Upper lobe of left lung (tissue), 6 donors: ENCODE data around the gene CLMP. TPM values are rescaled to one million over a fixed set of nuclear protein-coding genes. Genes with fewer than 3 reads are reported as not detected.

Experiments
- ATAC-seq, 2 donors: fragments of 200-7000 bp; cut with Tn5 transposase; one replicate each; pipeline ENCODE4 v1.9.1; 2022; ENCODE audit warnings: mild to moderate bottlenecking in 2 of 2, moderate library complexity in 2 of 2; ENCODE audit not compliant: low FRiP score in 2 of 2
- DNase-seq, 2 donors: peaks; one replicate each; pipeline ENCODE4 v3.0.0-alpha.2; 2019 to 2020
- H3K27ac ChIP-seq, 4 donors: fragments of 200-600 bp; sonication (generic); one replicate each; pipeline ENCODE4 v1.5.1; 2016 to 2019
- H3K27me3 ChIP-seq, 4 donors: fragments of 200-600 bp; sonication (generic); one replicate each; pipeline ENCODE4 v1.5.1; 2017 to 2019
- H3K36me3 ChIP-seq, 4 donors: fragments of 200-600 bp; sonication (generic); one replicate each; pipeline ENCODE4 v1.5.1; 2016 to 2019
- H3K4me1 ChIP-seq, 4 donors: fragments of 200-600 bp; sonication (generic); one replicate each; pipeline ENCODE4 v1.5.1; 2018 to 2019
- H3K4me3 ChIP-seq, 4 donors: fragments of 200-600 bp; sonication (generic); one replicate each; pipeline ENCODE4 v1.5.1; 2017 to 2019; ENCODE audit warnings: mild to moderate bottlenecking in 2 of 4, moderate library complexity in 1 of 4
- H3K9me3 ChIP-seq, 4 donors: fragments of 200-600 bp; sonication (generic); one replicate each; pipeline ENCODE4 v1.5.1; 2018 to 2019
- EP300 ChIP-seq, 4 donors: sonication (generic); formaldehyde crosslinking; IDR thresholded peaks; one replicate each; pipeline ENCODE4 v1.5.1; 2017; ENCODE audit warnings: antibody characterized with exemption in 4 of 4, control low read depth in 2 of 4
- POLR2A ChIP-seq, 4 donors: fragments of 450-650 bp; IDR thresholded peaks; one replicate each; pipeline ENCODE4 v1.5.1; 2016 to 2017; ENCODE audit warnings: antibody characterized with exemption in 4 of 4, mild to moderate bottlenecking in 2 of 4
- POLR2AphosphoS5 ChIP-seq, 2 donors: sonication (generic); formaldehyde crosslinking; IDR thresholded peaks; one replicate each; pipeline ENCODE4 v1.5.1; 2017; ENCODE audit warnings: antibody characterized with exemption in 2 of 2
- WGBS, 2 donors: methylation state at CpG; one replicate each; pipeline ENCODE4 v1.1.5; 2017 to 2018; 5-methylcytosine and 5-hydroxymethylcytosine counted together
- total RNA-seq, 6 donors: library from RNA; depleted of rRNA in 4 of 6; stranded (reverse); fragments of >200 nt in 4 of 6; gene quantifications; one replicate each; pipeline versions ENCODE4 v1.1.0 to v1.2.1, GENCODE V29; 2016 to 2021
- TF ChIP-seq, protein P1 (sequence below), 6 experiments: fragments of 450-650 bp in 4 of 6; fragments of 200-600 bp in 2 of 6; sonication (generic) in 2 of 6; IDR thresholded peaks; one replicate each; pipeline ENCODE4 v1.5.1; 2016 to 2019; ENCODE audit warnings: antibody characterized with exemption in 6 of 6
- donor health status: DM: no; HTN: no; CAD: no; lungs with moderate emphysema.
- donor health status: DM: no; HTN: yes; CAD: no; lungs with severe emphysema.

The CLMP gene
- total RNA-seq, 6 donors from 2014 or later, result 6.0 to 23.4 (median 15.3) TPM

DNA sequence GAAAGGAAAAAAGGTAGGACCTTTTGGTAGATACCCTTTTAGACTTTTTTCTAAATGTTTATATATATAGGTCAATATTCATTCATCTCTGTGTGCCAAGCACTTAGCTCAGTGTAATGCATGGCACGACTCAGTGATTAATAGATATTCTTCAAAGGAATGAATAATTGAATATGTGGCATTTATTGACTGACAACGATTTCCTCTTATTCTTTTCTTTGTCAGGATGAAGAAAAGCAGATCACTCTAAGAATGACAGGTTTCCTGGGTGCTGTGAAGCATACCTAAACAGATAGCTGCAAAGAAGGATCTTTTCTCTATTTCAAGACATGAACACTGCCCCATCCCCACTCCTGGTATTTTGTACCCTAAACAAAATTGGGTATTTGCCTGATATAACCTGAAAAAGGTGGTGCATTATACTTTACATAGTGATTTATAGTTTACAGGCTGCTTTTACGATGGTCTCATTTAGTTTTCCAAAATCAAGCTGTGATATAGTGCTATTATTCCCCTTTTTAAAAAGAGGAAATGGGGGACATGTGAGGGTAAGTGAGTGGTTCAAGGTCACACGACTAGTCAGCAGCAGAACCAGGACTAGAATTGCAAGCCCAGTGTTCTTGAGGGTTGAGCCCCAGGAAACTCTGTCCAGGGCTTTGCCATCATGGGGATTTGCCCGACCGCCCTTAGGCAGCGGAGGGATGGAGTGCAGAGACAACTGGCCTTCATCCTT is 32.9 kb upstream of the CLMP start:
- H3K36me3 ChIP-seq, result no peaks in the 10 kb centered on the region
- no peaks in the 10 kb centered on the region for H3K4me1 ChIP-seq
- WGBS, 2 donors, result 75 to 76% methylated on average over 6 to 7 of the region's 7 CpGs
- DNase-seq (no peak), ATAC-seq (peak in 1 of 2 donors; percentile 19)
- no peaks in the 10 kb centered on the region for H3K9me3 ChIP-seq
- no peak overlapping the region for H3K4me3 ChIP-seq
- TF ChIP-seq POLR2AphosphoS5 (IDR thresholded peaks at IDR 0.05) (no peak), EP300 (IDR thresholded peaks at IDR 0.05) (no peak), POLR2A (IDR thresholded peaks at IDR 0.05) (no peak)
- TF ChIP-seq, protein P1, sequence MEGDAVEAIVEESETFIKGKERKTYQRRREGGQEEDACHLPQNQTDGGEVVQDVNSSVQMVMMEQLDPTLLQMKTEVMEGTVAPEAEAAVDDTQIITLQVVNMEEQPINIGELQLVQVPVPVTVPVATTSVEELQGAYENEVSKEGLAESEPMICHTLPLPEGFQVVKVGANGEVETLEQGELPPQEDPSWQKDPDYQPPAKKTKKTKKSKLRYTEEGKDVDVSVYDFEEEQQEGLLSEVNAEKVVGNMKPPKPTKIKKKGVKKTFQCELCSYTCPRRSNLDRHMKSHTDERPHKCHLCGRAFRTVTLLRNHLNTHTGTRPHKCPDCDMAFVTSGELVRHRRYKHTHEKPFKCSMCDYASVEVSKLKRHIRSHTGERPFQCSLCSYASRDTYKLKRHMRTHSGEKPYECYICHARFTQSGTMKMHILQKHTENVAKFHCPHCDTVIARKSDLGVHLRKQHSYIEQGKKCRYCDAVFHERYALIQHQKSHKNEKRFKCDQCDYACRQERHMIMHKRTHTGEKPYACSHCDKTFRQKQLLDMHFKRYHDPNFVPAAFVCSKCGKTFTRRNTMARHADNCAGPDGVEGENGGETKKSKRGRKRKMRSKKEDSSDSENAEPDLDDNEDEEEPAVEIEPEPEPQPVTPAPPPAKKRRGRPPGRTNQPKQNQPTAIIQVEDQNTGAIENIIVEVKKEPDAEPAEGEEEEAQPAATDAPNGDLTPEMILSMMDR (IDR thresholded peaks at IDR 0.05), result no peak
- no peak overlapping the region for H3K27ac ChIP-seq
- no peaks in the 10 kb centered on the region for H3K27me3 ChIP-seq

DNA sequence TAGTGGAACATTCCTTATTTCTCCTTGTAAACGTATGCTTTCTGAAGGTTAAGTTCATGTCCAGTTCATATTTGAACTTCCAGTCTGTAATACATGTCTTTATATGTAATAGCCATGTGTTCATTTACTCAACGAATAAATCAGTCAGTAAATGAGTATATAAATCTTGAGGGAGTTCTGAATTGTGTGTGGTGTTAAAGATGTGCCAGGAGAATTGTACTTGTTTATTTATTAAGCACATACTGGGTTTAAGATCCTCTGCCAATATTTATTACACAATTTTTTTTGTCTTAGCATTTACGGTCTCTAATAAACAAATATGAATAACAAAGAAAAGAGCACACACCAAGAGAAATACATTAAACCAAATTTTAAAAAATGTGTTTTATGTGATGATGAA is 26.5 kb upstream of the CLMP start:
- DNase-seq (no peak), ATAC-seq (no peak)
- peaks cover 0 to 7% (median 0%) of the 10 kb centered on the region in 4 donors for H3K9me3 ChIP-seq
- H3K4me1 ChIP-seq, result no peaks in the 10 kb centered on the region
- no peaks in the 10 kb centered on the region for H3K36me3 ChIP-seq
- WGBS, 2 donors, result 66 to 68% methylated on average over 3 of the region's 3 CpGs
- H3K27me3 ChIP-seq, result no peaks in the 10 kb centered on the region
- TF ChIP-seq POLR2AphosphoS5 (IDR thresholded peaks at IDR 0.05) (no peak), POLR2A (IDR thresholded peaks at IDR 0.05) (no peak), EP300 (IDR thresholded peaks at IDR 0.05) (no peak)
- TF ChIP-seq, protein P1 (IDR thresholded peaks at IDR 0.05), result no peak
- H3K27ac ChIP-seq, result peak overlapping the region in 1 of 4 donors; percentile 58
- H3K4me3 ChIP-seq, result no peak overlapping the region

DNA sequence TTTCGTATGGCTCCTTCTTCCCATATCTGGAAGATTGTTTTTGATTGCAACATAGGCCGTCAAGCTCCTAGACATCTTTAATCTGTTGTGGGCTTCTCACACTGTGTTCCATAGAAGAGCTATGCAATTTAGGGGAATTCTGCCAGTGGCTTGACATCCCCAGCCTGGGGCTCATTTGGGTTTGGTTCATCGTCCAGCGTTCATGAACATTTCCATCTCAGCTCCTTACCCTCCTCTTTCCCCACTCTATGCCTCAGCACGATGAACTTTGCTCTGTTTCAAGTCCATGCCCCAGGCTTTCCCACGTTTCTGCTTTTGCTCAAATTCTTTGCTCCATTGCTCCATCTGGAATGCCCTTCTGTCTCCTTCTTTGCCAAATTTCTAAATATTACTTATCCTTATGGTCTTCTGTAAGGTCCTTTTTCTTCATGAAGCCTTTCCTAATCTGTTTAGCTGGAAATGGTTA is 26.1 kb upstream of the CLMP start:
- no peak overlapping the region for H3K27ac ChIP-seq
- no peaks in the 10 kb centered on the region for H3K36me3 ChIP-seq
- DNase-seq, result no peak
- peak; percentile 14 to 71 for ATAC-seq
- H3K4me1 ChIP-seq, result no peaks in the 10 kb centered on the region
- H3K27me3 ChIP-seq, result no peaks in the 10 kb centered on the region
- H3K4me3 ChIP-seq, result no peak overlapping the region
- TF ChIP-seq, protein P1 (IDR thresholded peaks at IDR 0.05), result no peak
- TF ChIP-seq POLR2AphosphoS5 (IDR thresholded peaks at IDR 0.05), result peak in 1 of 2 donors; percentile 29
- peaks cover 0 to 7% (median 0%) of the 10 kb centered on the region in 4 donors for H3K9me3 ChIP-seq
- 77 to 87% methylated on average over 6 of the region's 6 CpGs for WGBS, 2 donors

DNA sequence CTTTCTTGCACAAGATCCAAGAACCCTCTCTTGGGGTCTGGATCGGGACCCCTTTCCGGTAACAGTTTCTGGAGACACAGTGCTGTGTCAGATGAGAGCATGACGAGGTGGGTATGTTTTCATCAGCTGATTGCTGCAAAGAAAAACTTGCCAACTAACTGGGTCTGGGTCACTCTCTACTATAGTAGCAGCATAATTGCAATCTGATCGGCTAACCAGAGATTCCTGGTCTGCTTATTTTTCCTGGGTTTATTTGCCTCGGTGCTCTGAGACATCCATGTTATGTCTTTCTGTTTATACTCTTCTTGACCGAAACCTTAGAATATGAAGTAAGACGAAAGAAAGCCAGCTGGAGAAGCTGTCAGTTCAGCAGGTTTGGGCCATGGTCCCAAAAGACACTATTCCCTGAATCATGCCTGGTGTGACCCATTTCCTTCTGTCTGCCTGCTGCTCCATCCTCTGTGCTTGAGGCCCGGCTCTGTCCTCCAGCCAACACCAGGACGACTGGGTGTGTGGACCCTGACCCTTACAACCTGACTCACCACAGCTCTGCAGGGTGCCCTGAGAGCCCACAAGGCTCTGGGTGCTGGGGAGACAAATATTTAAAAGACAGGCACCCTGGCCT is 24.1 kb upstream of the CLMP start:
- WGBS, 2 donors, result 60 to 70% methylated on average over 9 of the region's 9 CpGs
- no peaks in the 10 kb centered on the region for H3K27me3 ChIP-seq
- no peaks in the 10 kb centered on the region for H3K36me3 ChIP-seq
- H3K4me1 ChIP-seq, result no peaks in the 10 kb centered on the region
- no peak overlapping the region for H3K4me3 ChIP-seq
- no peak for DNase-seq
- ATAC-seq, result peak; percentile 46 to 51
- H3K9me3 ChIP-seq, result peaks cover 0 to 7% (median 0%) of the 10 kb centered on the region in 4 donors
- H3K27ac ChIP-seq, result peak overlapping the region in 2 of 4 donors; percentile 46 to 50
- TF ChIP-seq POLR2AphosphoS5 (IDR thresholded peaks at IDR 0.05), result peak; percentile 43 to 53
- TF ChIP-seq, protein P1 (IDR thresholded peaks at IDR 0.05), result no peak
